Natural killer cell treated with Interleukin-12 subunit alpha and Interleukin-12 subunit beta and Interleukin-15 and Interleukin-18, amount 100 ng/mL, for 72 hours (primary cell): ENCODE data around the gene LYZL1. TPM values are rescaled to one million over a fixed set of nuclear protein-coding genes. Genes with fewer than 3 reads are reported as not detected.
"Not testable (repeated sequence)": the region's sequence is repeated elsewhere in the genome, so short reads cannot be mapped to it uniquely, and the experiment has no call there.

Experiments used
- ATAC-seq, 2 donors: fragments of 150-1000 bp; cut with Tn5 transposase in 1 of 2; sonication (Bioruptor Pico), chemical (Tn5 transposase) in 1 of 2; 2 replicates each; pipeline ENCODE4 v1.10.0; 2021
- DNase-seq: peaks from one replicate; pipeline ENCODE4 v3.0.0; 2022; ENCODE audit warnings: low spot score
- H3K27ac Mint-ChIP-seq, 2 donors: 1 replicate in 1 of 2; 2 replicates in 1 of 2; pipeline ENCODE4 v1.8.0; 2022; ENCODE audit warnings: mixed read lengths in 2 of 2, mild to moderate bottlenecking in 1 of 2, moderate library complexity in 1 of 2
- H3K27me3 Mint-ChIP-seq, 2 donors: 1 replicate in 1 of 2; 2 replicates in 1 of 2; pipeline ENCODE4 v1.8.0; 2022; ENCODE audit warnings: mixed read lengths in 2 of 2
- H3K36me3 Mint-ChIP-seq: one replicate; pipeline ENCODE4 v1.8.0; 2022; ENCODE audit warnings: mixed read lengths
- H3K4me1 Mint-ChIP-seq, 2 donors: 1 replicate in 1 of 2; 2 replicates in 1 of 2; pipeline ENCODE4 v1.8.0; 2022; ENCODE audit warnings: low read depth in 2 of 2, mixed read lengths in 2 of 2, mild to moderate bottlenecking in 1 of 2
- H3K4me3 Mint-ChIP-seq: one replicate; pipeline ENCODE4 v1.8.0; 2022; ENCODE audit warnings: mixed read lengths
- H3K9me3 Mint-ChIP-seq: 2 replicates; pipeline ENCODE4 v1.8.0; 2022; ENCODE audit warnings: mixed read lengths
- total RNA-seq, 2 donors: library from RNA; stranded (reverse); gene quantifications; one replicate each; pipeline ENCODE4 v1.2.3, GENCODE V29; 2022

LYZL1 gene
- total RNA-seq, 2 donors from 2014 or later = not detected

GRCh38 chr10:29337526-29337925 is 48.7 kb downstream of the LYZL1 start:
- peaks cover 23 to 38% of the 10 kb centered on the region in 2 donors for H3K27me3 Mint-ChIP-seq
- not testable (repeated sequence) for H3K9me3 Mint-ChIP-seq, H3K27ac Mint-ChIP-seq, H3K4me1 Mint-ChIP-seq, H3K4me3 Mint-ChIP-seq, ATAC-seq, DNase-seq, H3K36me3 Mint-ChIP-seq

- no peak for DNase-seq
Measured at GRCh38 chr10:29343607-29344038, 54.8 kb downstream of the LYZL1 start.

GRCh38 chr10:29344073-29344820 is 55.4 kb downstream of the LYZL1 start:
- H3K4me3 Mint-ChIP-seq = no peak overlapping the region
- peaks cover 17 to 45% of the 10 kb centered on the region in 2 donors for H3K27me3 Mint-ChIP-seq
- no peaks in the 10 kb centered on the region for H3K9me3 Mint-ChIP-seq
- no peaks in the 10 kb centered on the region for H3K4me1 Mint-ChIP-seq
- no peak for DNase-seq
- H3K36me3 Mint-ChIP-seq = no peaks in the 10 kb centered on the region
- no peak for ATAC-seq
- no peak overlapping the region for H3K27ac Mint-ChIP-seq

More at GRCh38 chr10:29343607-29344038, 54.8 kb downstream of the LYZL1 start:
- H3K4me1 Mint-ChIP-seq = no peaks in the 10 kb centered on the region
- H3K27ac Mint-ChIP-seq = no peak overlapping the region
- ATAC-seq = no peak
- no peaks in the 10 kb centered on the region for H3K36me3 Mint-ChIP-seq
- no peaks in the 10 kb centered on the region for H3K9me3 Mint-ChIP-seq
- peaks cover 17 to 44% of the 10 kb centered on the region in 2 donors for H3K27me3 Mint-ChIP-seq
- H3K4me3 Mint-ChIP-seq = no peak overlapping the region

GRCh38 chr10:29345144-29345909 is 56.5 kb downstream of the LYZL1 start:
- no peak for DNase-seq
- H3K4me3 Mint-ChIP-seq = no peak overlapping the region
- H3K27me3 Mint-ChIP-seq = peaks cover 17 to 47% of the 10 kb centered on the region in 2 donors
- H3K36me3 Mint-ChIP-seq = no peaks in the 10 kb centered on the region
- no peaks in the 10 kb centered on the region for H3K9me3 Mint-ChIP-seq
- no peak for ATAC-seq
- no peak overlapping the region for H3K27ac Mint-ChIP-seq
- H3K4me1 Mint-ChIP-seq = no peaks in the 10 kb centered on the region

- no peaks in the 10 kb centered on the region for H3K4me1 Mint-ChIP-seq
Measured at GRCh38 chr10:29345910-29346209, 57.0 kb downstream of the LYZL1 start.

GRCh38 chr10:29346296-29347001 is 57.6 kb downstream of the LYZL1 start:
- Mint-ChIP-seq H3K27ac (no peak overlapping the region), H3K4me3 (no peak overlapping the region), H3K27me3 (peaks cover 14 to 41% of the 10 kb centered on the region in 2 donors), H3K36me3 (no peaks in the 10 kb centered on the region), H3K9me3 (no peaks in the 10 kb centered on the region), H3K4me1 (no peaks in the 10 kb centered on the region)
- no peak for ATAC-seq
- no peak for DNase-seq

More at GRCh38 chr10:29345910-29346209, 57.0 kb downstream of the LYZL1 start:
- ATAC-seq (no peak), DNase-seq (no peak)
- Mint-ChIP-seq H3K36me3 (no peaks in the 10 kb centered on the region), H3K4me3 (no peak overlapping the region), H3K27me3 (peaks cover 16 to 45% of the 10 kb centered on the region in 2 donors), H3K27ac (no peak overlapping the region), H3K9me3 (no peaks in the 10 kb centered on the region)

GRCh38 chr10:29348836-29349235 is 60.0 kb downstream of the LYZL1 start:
- no peaks in the 10 kb centered on the region for H3K4me1 Mint-ChIP-seq
- no peaks in the 10 kb centered on the region for H3K36me3 Mint-ChIP-seq
- no peak overlapping the region for H3K4me3 Mint-ChIP-seq
- no peak overlapping the region for H3K27ac Mint-ChIP-seq
- H3K27me3 Mint-ChIP-seq = peaks cover 5 to 24% of the 10 kb centered on the region in 2 donors
- ATAC-seq (no peak), DNase-seq (no peak)
- no peaks in the 10 kb centered on the region for H3K9me3 Mint-ChIP-seq

- peaks cover 5 to 11% of the 10 kb centered on the region in 2 donors for H3K27me3 Mint-ChIP-seq
- no peak for DNase-seq
Measured at GRCh38 chr10:29353305-29353704, 64.4 kb downstream of the LYZL1 start.

GRCh38 chr10:29353887-29354561 is 65.2 kb downstream of the LYZL1 start:
- ATAC-seq (no peak), DNase-seq (no peak)
- H3K27ac Mint-ChIP-seq = no peak overlapping the region
- peaks cover 5 to 8% of the 10 kb centered on the region in 2 donors for H3K27me3 Mint-ChIP-seq
- no peaks in the 10 kb centered on the region for H3K36me3 Mint-ChIP-seq
- H3K4me1 Mint-ChIP-seq = no peaks in the 10 kb centered on the region
- no peak overlapping the region for H3K4me3 Mint-ChIP-seq
- H3K9me3 Mint-ChIP-seq = no peaks in the 10 kb centered on the region

More at GRCh38 chr10:29353305-29353704, 64.4 kb downstream of the LYZL1 start:
- Mint-ChIP-seq H3K4me1 (no peaks in the 10 kb centered on the region), H3K4me3 (no peak overlapping the region), H3K36me3 (no peaks in the 10 kb centered on the region), H3K27ac (no peak overlapping the region), H3K9me3 (no peaks in the 10 kb centered on the region)
- no peak for ATAC-seq

- DNase-seq (no peak), ATAC-seq (no peak)
- H3K4me3 Mint-ChIP-seq = no peak overlapping the region
- H3K27ac Mint-ChIP-seq = no peak overlapping the region
- H3K36me3 Mint-ChIP-seq = no peaks in the 10 kb centered on the region
- no peaks in the 10 kb centered on the region for H3K9me3 Mint-ChIP-seq
- H3K27me3 Mint-ChIP-seq = no peaks in the 10 kb centered on the region
- no peaks in the 10 kb centered on the region for H3K4me1 Mint-ChIP-seq
Measured at GRCh38 chr10:29355411-29355991, 66.6 kb downstream of the LYZL1 start.

GRCh38 chr10:29356931-29357330 is 68.1 kb downstream of the LYZL1 start:
- DNase-seq (no peak), ATAC-seq (no peak)
- Mint-ChIP-seq H3K36me3 (no peaks in the 10 kb centered on the region), H3K9me3 (no peaks in the 10 kb centered on the region), H3K4me3 (no peak overlapping the region), H3K27me3 (no peaks in the 10 kb centered on the region), H3K4me1 (no peaks in the 10 kb centered on the region), H3K27ac (no peak overlapping the region)

- H3K4me3 Mint-ChIP-seq = no peak overlapping the region
- DNase-seq (no peak), ATAC-seq (no peak)
- no peaks in the 10 kb centered on the region for H3K27me3 Mint-ChIP-seq
- no peaks in the 10 kb centered on the region for H3K9me3 Mint-ChIP-seq
- no peak overlapping the region for H3K27ac Mint-ChIP-seq
- no peaks in the 10 kb centered on the region for H3K36me3 Mint-ChIP-seq
- no peaks in the 10 kb centered on the region for H3K4me1 Mint-ChIP-seq
Measured at GRCh38 chr10:29358010-29358616, 69.2 kb downstream of the LYZL1 start.
